Vagina (tissue), 2 donors: ENCODE data around the gene FSTL4.
"Not testable (repeated sequence)": the region's sequence is repeated elsewhere in the genome, so short reads cannot be mapped to it uniquely, and the experiment has no call there.

ENCODE experiments used
- POLR2AphosphoS5 ChIP-seq, 2 donors: sonication (generic); formaldehyde crosslinking; IDR thresholded peaks; one replicate each; pipeline ENCODE4 v1.9.0; 2017; ENCODE audit warnings: antibody characterized with exemption in 2 of 2, mild to moderate bottlenecking in 2 of 2, low read depth in 1 of 2; ENCODE audit not compliant: insufficient read depth in 1 of 2
- TF ChIP-seq, protein P1 (sequence below), 3 experiments: fragments of 450-650 bp in 2 of 3; fragments of 200-600 bp in 1 of 3; sonication (generic) in 1 of 3; IDR thresholded peaks; one replicate each; pipeline ENCODE4 v1.5.1; 2017 to 2019; ENCODE audit warnings: antibody characterized with exemption in 3 of 3, mild to moderate bottlenecking in 2 of 3, moderate library complexity in 2 of 3

DNA sequence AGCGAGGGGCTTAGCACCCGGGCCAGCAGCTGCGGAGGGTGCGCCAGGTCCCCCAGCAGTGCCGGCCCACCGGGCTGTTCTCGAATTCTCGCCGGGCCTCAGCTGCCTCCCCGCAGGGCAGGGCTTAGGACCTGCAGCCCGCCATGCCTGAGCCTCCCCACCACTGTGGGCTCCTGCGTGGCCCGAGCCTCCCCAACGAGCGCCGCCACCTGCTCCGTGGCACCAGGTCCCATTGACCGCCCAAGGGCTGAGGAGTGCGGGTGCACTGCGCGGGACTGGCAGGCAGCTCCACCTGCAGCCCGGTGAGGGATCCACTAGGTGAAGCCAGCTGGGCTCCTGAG lies 217.9 kb downstream of the FSTL4 start:
- TF ChIP-seq, protein P1, sequence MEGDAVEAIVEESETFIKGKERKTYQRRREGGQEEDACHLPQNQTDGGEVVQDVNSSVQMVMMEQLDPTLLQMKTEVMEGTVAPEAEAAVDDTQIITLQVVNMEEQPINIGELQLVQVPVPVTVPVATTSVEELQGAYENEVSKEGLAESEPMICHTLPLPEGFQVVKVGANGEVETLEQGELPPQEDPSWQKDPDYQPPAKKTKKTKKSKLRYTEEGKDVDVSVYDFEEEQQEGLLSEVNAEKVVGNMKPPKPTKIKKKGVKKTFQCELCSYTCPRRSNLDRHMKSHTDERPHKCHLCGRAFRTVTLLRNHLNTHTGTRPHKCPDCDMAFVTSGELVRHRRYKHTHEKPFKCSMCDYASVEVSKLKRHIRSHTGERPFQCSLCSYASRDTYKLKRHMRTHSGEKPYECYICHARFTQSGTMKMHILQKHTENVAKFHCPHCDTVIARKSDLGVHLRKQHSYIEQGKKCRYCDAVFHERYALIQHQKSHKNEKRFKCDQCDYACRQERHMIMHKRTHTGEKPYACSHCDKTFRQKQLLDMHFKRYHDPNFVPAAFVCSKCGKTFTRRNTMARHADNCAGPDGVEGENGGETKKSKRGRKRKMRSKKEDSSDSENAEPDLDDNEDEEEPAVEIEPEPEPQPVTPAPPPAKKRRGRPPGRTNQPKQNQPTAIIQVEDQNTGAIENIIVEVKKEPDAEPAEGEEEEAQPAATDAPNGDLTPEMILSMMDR (IDR thresholded peaks at IDR 0.05): not testable (repeated sequence)
- TF ChIP-seq POLR2AphosphoS5 (IDR thresholded peaks at IDR 0.05; ENCODE audit: insufficient read depth in 1 of 2, low read depth in 1 of 2): not testable (repeated sequence)
